22Rv1 (cell line): Measurements from ENCODE around the gene ASB13.

Experiments used
- H3K27ac ChIP-seq: fragments of 450-650 bp; 2 replicates; pipeline ENCODE4 v1.5.1; 2017
- ZFX ChIP-seq: fragments of 450-650 bp; IDR thresholded peaks from 2 replicates; pipeline ENCODE4 v1.6.1; 2017; ENCODE audit warnings: antibody characterized with exemption, borderline replicate concordance
- TF ChIP-seq, protein P1 (sequence below): fragments of 450-650 bp; IDR thresholded peaks from 2 replicates; pipeline ENCODE4 v1.5.1; 2017; ENCODE audit warnings: mild to moderate bottlenecking

Gene ASB13

DNA sequence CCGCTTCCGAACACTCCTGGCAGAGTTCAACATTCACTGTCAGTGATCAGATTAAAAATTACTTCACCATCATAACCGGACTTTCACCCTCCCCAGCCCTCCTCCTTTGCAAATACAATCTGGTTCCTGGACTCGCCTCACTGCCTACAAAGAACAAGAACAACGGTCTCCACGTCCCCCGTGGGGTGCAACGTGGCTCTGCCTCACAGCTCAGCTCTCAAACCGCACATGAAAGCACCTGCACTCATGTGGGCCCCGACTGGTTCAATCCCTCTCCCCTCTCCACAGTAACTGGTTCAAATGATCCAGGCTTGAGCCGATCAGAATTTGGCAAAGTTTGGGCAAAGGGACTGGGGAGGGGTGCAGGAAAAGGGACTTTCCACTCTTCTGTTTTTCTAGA lies 21.0 kb downstream of the ASB13 start:
- TF ChIP-seq, protein P1, sequence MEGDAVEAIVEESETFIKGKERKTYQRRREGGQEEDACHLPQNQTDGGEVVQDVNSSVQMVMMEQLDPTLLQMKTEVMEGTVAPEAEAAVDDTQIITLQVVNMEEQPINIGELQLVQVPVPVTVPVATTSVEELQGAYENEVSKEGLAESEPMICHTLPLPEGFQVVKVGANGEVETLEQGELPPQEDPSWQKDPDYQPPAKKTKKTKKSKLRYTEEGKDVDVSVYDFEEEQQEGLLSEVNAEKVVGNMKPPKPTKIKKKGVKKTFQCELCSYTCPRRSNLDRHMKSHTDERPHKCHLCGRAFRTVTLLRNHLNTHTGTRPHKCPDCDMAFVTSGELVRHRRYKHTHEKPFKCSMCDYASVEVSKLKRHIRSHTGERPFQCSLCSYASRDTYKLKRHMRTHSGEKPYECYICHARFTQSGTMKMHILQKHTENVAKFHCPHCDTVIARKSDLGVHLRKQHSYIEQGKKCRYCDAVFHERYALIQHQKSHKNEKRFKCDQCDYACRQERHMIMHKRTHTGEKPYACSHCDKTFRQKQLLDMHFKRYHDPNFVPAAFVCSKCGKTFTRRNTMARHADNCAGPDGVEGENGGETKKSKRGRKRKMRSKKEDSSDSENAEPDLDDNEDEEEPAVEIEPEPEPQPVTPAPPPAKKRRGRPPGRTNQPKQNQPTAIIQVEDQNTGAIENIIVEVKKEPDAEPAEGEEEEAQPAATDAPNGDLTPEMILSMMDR, result no peak
- no peak for TF ChIP-seq ZFX
- H3K27ac ChIP-seq, result no peak overlapping the region

DNA sequence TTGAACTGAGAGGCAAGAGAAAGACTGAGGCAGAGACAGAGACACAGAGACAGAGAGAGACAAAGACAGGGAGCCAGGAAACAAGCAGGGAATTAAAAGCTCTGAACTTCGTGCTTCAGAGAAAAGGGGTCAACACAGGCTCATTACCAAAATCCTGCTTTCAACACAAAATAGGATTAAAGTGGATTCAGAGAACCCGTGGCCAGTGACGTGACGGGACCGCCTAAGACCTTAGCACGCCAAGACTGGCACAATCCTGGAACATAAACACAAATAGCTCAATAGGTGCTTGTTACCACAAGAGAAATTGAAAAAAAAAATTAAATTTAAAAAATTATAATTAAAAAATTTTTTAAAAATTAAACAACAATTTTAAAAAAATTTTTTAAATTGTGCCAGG lies 21.5 kb downstream of the ASB13 start:
- no peak for TF ChIP-seq ZFX
- TF ChIP-seq, protein P1, result no peak
- H3K27ac ChIP-seq, result no peak overlapping the region

DNA sequence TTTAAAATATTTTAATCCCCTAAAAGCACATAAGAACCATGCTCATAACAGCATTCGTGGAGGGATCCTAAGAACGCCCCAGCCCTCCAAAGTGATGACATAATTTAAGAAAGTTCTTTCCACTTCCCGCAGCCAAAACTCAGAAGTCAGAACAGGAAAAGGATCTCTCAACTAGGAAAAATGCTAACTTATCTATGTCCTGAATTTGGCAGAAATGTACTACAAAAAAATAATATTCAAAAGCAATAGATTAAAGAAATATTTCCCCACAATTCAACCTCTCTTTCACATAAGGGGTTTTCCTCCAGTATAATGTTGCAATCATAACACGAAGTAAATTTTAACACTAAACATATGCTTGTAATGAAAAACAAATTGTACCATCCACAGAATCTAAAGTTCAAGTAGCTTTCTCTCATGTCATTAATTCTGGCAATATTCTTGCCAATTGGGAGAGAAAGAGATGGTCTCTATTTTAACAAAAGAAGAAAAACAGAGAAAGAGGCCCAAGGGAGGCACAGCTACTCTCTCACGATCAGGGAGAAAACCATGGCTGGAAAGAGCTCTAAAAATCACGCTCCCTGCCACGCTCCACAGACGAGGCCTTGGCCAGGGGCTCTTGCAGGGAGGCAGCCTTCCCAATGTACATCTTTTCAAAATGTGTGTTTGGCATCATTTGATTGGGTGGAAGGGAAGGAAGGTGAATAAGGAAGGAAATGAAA lies 22.9 kb downstream of the ASB13 start:
- TF ChIP-seq, protein P1, result no peak
- TF ChIP-seq ZFX, result no peak
- H3K27ac ChIP-seq, result no peak overlapping the region

DNA sequence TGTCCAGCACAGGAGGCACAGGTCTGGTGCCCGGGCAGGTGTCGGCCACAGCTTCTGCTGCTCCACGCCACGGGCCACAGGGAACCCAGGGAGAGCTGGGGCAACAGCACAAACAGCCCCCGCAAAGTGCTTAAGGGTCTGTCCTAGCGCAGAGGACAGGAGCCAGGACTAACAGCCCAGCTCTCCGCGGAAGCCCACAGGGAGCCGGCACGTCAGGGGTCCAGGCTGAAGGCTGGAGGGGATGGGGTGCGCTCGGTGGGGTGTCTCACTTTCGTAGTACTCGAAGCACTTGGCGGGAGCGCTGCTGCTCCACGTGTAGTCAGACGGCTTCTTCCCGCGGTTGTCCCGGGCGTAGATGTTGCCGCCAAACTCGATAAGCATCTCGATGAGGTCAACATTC lies 24.9 kb downstream of the ASB13 start:
- no peak for TF ChIP-seq ZFX
- TF ChIP-seq, protein P1, result no peak
- H3K27ac ChIP-seq, result no peak overlapping the region

DNA sequence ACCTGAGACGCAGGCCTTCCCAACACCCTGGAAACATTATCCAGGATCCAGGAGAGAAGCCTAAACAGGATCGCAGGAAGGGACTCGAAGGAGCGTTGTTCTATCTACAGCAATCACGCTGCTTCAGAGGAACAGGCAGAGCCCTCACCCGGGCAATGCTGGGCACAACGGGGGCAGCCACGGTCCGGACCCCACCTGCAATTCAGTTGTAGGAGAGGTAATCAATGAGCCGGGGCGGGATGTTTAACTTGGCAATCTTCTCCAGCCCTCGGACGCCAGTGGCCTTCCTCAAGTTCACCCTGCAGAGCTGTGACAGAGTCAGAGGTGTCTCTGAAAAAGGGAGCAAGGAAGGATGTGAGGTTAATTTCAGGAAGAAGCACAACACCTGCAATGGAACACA lies 25.9 kb downstream of the ASB13 start:
- H3K27ac ChIP-seq, result no peak overlapping the region
- no peak for TF ChIP-seq ZFX
- TF ChIP-seq, protein P1, result no peak

DNA sequence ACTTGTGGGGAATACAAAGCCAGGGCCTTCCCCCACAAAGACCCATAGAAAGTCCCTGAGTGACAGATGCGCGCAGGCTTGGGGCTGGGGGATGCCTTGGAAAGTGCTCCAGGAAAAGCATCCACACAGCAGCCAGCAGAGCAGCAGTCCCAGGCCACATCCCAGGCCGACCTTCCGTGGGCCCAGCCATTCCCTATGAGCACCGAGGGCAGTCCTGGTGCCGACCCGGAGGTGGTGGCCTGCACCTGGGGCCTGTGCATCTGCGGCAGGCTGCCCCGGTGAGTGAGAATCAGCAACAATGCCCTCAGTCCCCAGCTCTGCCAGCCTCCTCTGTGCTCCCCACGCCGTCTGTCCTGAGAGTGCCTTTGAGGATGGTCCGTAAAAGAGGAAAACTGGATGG lies 26.4 kb downstream of the ASB13 start:
- TF ChIP-seq, protein P1, result no peak

DNA sequence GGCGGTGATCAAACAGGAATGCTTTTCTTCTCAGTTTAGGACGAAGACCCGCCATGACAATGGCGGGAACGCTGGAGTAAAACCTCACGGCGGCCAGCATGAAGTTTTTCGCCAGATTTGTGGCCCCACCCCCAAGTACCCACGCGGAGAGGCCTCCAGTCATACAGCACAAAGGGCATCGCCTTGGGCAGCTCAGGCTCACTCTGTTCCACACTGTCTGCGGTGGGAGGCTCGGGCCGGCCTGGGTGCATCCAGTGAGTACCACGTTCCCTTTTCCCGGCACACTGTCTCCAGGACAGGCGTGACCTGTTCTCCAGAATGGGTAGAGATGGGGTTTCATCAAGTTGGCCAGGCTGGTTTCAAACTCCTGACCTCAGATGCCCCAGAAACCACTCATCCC lies 27.3 kb downstream of the ASB13 start:
- TF ChIP-seq, protein P1, result no peak
- no peak for TF ChIP-seq ZFX
- no peak overlapping the region for H3K27ac ChIP-seq

More for the DNA sequence above, 26.4 kb downstream of the ASB13 start:
- H3K27ac ChIP-seq, result no peak overlapping the region
